ENCODE results near the gene NOSTRIN.

NOSTRIN gene

GRCh38 chr2:168904358-168904757, 101.9 kb downstream of the NOSTRIN start:
- H3K4me1 ChIP-seq (ENCODE audit: low read length) = no peaks in the 10 kb centered on the region

GRCh38 chr2:168907940-168908662, 105.7 kb downstream of the NOSTRIN start:
- DNase-seq = no peak

More at GRCh38 chr2:168904358-168904757, 101.9 kb downstream of the NOSTRIN start:
- H3K4me3 ChIP-seq (ENCODE audit: low read length) = no peak overlapping the region
- H3K9me2 ChIP-seq (replicated peaks; ENCODE audit: insufficient read depth, low read length) = no peaks in the 10 kb centered on the region
- TF ChIP-seq EZH2 (optimal IDR thresholded peaks at IDR 0.05; ENCODE audit: low read depth, low read length) (no peak), CTCF (IDR thresholded peaks at IDR 0.05; ENCODE audit: low read length) (no peak), EZH2phosphoT487 (IDR thresholded peaks at IDR 0.05; ENCODE audit: low read length) (no peak)
- no peaks in the 10 kb centered on the region for H3F3A ChIP-seq (ENCODE audit: insufficient read depth, low read length)
- no peaks in the 10 kb centered on the region for H3K27me3 ChIP-seq (replicated peaks; ENCODE audit: insufficient read depth, low read length)
- no peaks in the 10 kb centered on the region for H3K9me3 ChIP-seq (replicated peaks; ENCODE audit: insufficient read depth, low read length)
- no peaks in the 10 kb centered on the region for H3K36me3 ChIP-seq (replicated peaks; ENCODE audit: insufficient read depth, low read length)
- no peaks in the 10 kb centered on the region for H4K20me1 ChIP-seq (ENCODE audit: insufficient read depth, low read length)
- no peaks in the 10 kb centered on the region for H3K79me2 ChIP-seq (ENCODE audit: low read length)
- no peak overlapping the region for H3K9ac ChIP-seq (ENCODE audit: low read length)
- DNase-seq = no peak
- H3K4me2 ChIP-seq (ENCODE audit: low read depth, low read length) = no peak overlapping the region
- H3K27ac ChIP-seq (ENCODE audit: low read length) = no peak overlapping the region
- H2AFZ ChIP-seq (ENCODE audit: low read length) = no peak overlapping the region

GRCh38 chr2:168910330-168910729, 107.9 kb downstream of the NOSTRIN start:
- Histone ChIP-seq H3K27me3 (replicated peaks; ENCODE audit: insufficient read depth, low read length) (no peaks in the 10 kb centered on the region), H3K36me3 (replicated peaks; ENCODE audit: insufficient read depth, low read length) (no peaks in the 10 kb centered on the region), H3F3A (ENCODE audit: insufficient read depth, low read length) (no peaks in the 10 kb centered on the region), H3K79me2 (ENCODE audit: low read length) (no peaks in the 10 kb centered on the region), H2AFZ (ENCODE audit: low read length) (no peak overlapping the region), H3K9me3 (replicated peaks; ENCODE audit: insufficient read depth, low read length) (no peaks in the 10 kb centered on the region), H4K20me1 (ENCODE audit: insufficient read depth, low read length) (no peaks in the 10 kb centered on the region), H3K4me2 (ENCODE audit: low read depth, low read length) (no peak overlapping the region), H3K27ac (ENCODE audit: low read length) (no peak overlapping the region), H3K4me1 (ENCODE audit: low read length) (no peaks in the 10 kb centered on the region), H3K9me2 (replicated peaks; ENCODE audit: insufficient read depth, low read length) (no peaks in the 10 kb centered on the region), H3K9ac (ENCODE audit: low read length) (no peak overlapping the region), H3K4me3 (ENCODE audit: low read length) (no peak overlapping the region)
- no peak for TF ChIP-seq EZH2phosphoT487 (IDR thresholded peaks at IDR 0.05; ENCODE audit: low read length)
- TF ChIP-seq CTCF (IDR thresholded peaks at IDR 0.05; ENCODE audit: low read length) = no peak
- no peak for TF ChIP-seq EZH2 (optimal IDR thresholded peaks at IDR 0.05; ENCODE audit: low read depth, low read length)
- DNase-seq = no peak

More at GRCh38 chr2:168907940-168908662, 105.7 kb downstream of the NOSTRIN start:
- Histone ChIP-seq H3K9ac (ENCODE audit: low read length) (no peak overlapping the region), H3K9me3 (replicated peaks; ENCODE audit: insufficient read depth, low read length) (no peaks in the 10 kb centered on the region), H3K4me1 (ENCODE audit: low read length) (no peaks in the 10 kb centered on the region), H3F3A (ENCODE audit: insufficient read depth, low read length) (no peaks in the 10 kb centered on the region), H3K27me3 (replicated peaks; ENCODE audit: insufficient read depth, low read length) (no peaks in the 10 kb centered on the region), H3K4me2 (ENCODE audit: low read depth, low read length) (no peak overlapping the region), H3K9me2 (replicated peaks; ENCODE audit: insufficient read depth, low read length) (no peaks in the 10 kb centered on the region), H3K4me3 (ENCODE audit: low read length) (no peak overlapping the region), H4K20me1 (ENCODE audit: insufficient read depth, low read length) (no peaks in the 10 kb centered on the region), H3K27ac (ENCODE audit: low read length) (no peak overlapping the region), H3K79me2 (ENCODE audit: low read length) (no peaks in the 10 kb centered on the region), H3K36me3 (replicated peaks; ENCODE audit: insufficient read depth, low read length) (no peaks in the 10 kb centered on the region), H2AFZ (ENCODE audit: low read length) (no peak overlapping the region)
- no peak for TF ChIP-seq EZH2 (optimal IDR thresholded peaks at IDR 0.05; ENCODE audit: low read depth, low read length)
- no peak for TF ChIP-seq EZH2phosphoT487 (IDR thresholded peaks at IDR 0.05; ENCODE audit: low read length)

GRCh38 chr2:168912466-168912865, 110.0 kb downstream of the NOSTRIN start:
- H3K4me2 ChIP-seq (ENCODE audit: low read depth, low read length) = no peak overlapping the region
- H3K36me3 ChIP-seq (replicated peaks; ENCODE audit: insufficient read depth, low read length) = no peaks in the 10 kb centered on the region
- no peaks in the 10 kb centered on the region for H3K79me2 ChIP-seq (ENCODE audit: low read length)
- H2AFZ ChIP-seq (ENCODE audit: low read length) = no peak overlapping the region
- no peak overlapping the region for H3K4me3 ChIP-seq (ENCODE audit: low read length)
- no peak for TF ChIP-seq CTCF (IDR thresholded peaks at IDR 0.05; ENCODE audit: low read length)
- no peak for TF ChIP-seq EZH2phosphoT487 (IDR thresholded peaks at IDR 0.05; ENCODE audit: low read length)
- no peak for TF ChIP-seq EZH2 (optimal IDR thresholded peaks at IDR 0.05; ENCODE audit: low read depth, low read length)
- no peak overlapping the region for H3K9ac ChIP-seq (ENCODE audit: low read length)
- no peaks in the 10 kb centered on the region for H3K9me3 ChIP-seq (replicated peaks; ENCODE audit: insufficient read depth, low read length)
- H3F3A ChIP-seq (ENCODE audit: insufficient read depth, low read length) = no peaks in the 10 kb centered on the region
- H3K27me3 ChIP-seq (replicated peaks; ENCODE audit: insufficient read depth, low read length) = no peaks in the 10 kb centered on the region
- DNase-seq = no peak
- H3K27ac ChIP-seq (ENCODE audit: low read length) = no peak overlapping the region
- no peaks in the 10 kb centered on the region for H4K20me1 ChIP-seq (ENCODE audit: insufficient read depth, low read length)
- H3K4me1 ChIP-seq (ENCODE audit: low read length) = peaks cover 8% of the 10 kb centered on the region
- H3K9me2 ChIP-seq (replicated peaks; ENCODE audit: insufficient read depth, low read length) = no peaks in the 10 kb centered on the region

All from MM.1S (cell line).